Activated naive CD4-positive, alpha-beta T cell treated with anti-CD3 and anti-CD28 coated beads, Interleukin-2, amount 10 ng/mL, durations not matched to agents 7 days and 5 days (primary cell): ENCODE data around the gene IL17C.

Experiments used
- CTCF ChIA-PET: fragments of 350-600 bp; sonication (Branson Sonifier 250); formaldehyde crosslinking; loops from one replicate; lab custom pipeline; 2021; ENCODE audit warnings: antibody characterized with exemption; lab: Charles Lee
- DNase-seq: peaks from one replicate; pipeline ENCODE4 v3.0.0-alpha.2; 2020
- H3K27ac Mint-ChIP-seq: one replicate; pipeline ENCODE4 v1.8.0; 2021; ENCODE audit warnings: mild to moderate bottlenecking, moderate library complexity, mixed read lengths
- H3K27me3 Mint-ChIP-seq: one replicate; pipeline ENCODE4 v1.8.0; 2021; ENCODE audit warnings: mild to moderate bottlenecking, mixed read lengths
- H3K36me3 Mint-ChIP-seq: one replicate; pipeline ENCODE4 v1.8.0; 2021; ENCODE audit warnings: mixed read lengths
- H3K4me1 Mint-ChIP-seq: one replicate; pipeline ENCODE4 v1.8.0; 2021; ENCODE audit warnings: mixed read lengths
- H3K4me3 Mint-ChIP-seq: one replicate; pipeline ENCODE4 v1.8.0; 2021; ENCODE audit warnings: mild to moderate bottlenecking, moderate library complexity, mixed read lengths
- H3K9me3 Mint-ChIP-seq: one replicate; pipeline ENCODE4 v1.8.0; 2021; ENCODE audit warnings: mixed read lengths

Gene IL17C

GRCh38 chr16:88680554-88681083 is 42.2 kb downstream of the IL17C start:
- peak overlapping the region; percentile 95 for H3K27ac Mint-ChIP-seq

DNA sequence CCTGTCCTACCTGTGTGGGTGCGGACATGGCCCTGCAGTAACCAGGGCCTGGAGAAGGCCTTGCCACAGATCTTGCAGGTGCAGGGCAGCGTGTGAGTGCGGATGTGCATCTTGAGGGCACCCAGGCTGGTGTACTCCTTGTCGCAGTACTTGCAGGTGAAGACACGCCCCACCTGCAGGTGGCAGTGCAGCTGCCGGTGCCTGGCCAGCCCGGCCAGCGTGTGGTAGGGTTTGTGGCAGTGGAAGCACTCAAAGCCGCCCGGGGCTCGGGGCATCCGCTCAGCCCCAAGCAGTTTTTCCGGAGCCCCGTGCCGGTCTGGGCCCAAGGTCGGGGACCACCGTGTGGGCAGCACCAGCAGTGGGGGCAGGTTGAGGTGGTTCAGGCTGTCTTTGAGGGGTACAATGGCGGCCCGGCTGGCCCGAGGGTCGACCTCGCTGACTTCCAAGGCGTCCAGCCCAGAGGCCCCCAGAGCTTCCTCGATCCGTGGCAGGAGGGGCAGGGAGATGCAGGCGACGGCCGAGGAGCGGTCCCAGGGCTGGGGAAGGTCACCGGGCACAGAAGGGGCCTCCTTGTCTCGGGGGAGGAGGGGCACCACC is 42.8 kb downstream of the IL17C start:
- Mint-ChIP-seq H3K4me1 (peaks cover 46% of the 10 kb centered on the region), H3K27me3 (no peaks in the 10 kb centered on the region), H3K9me3 (no peaks in the 10 kb centered on the region), H3K36me3 (peaks cover 34% of the 10 kb centered on the region), H3K4me3 (peak overlapping the region; percentile 69), H3K27ac (peak overlapping the region; percentile 95)
- peak; percentile 72 for DNase-seq
- CTCF ChIA-PET, result interaction anchor here (1.0 to 1.3 kb wide), 5 partner anchors 10 to 100 kb away, joined by 3 to 8 read pairs (median 5); no protein-coding TSS in a partner anchor

More at GRCh38 chr16:88680554-88681083, 42.2 kb downstream of the IL17C start:
- no peaks in the 10 kb centered on the region for H3K27me3 Mint-ChIP-seq
- DNase-seq, result no peak
- no peaks in the 10 kb centered on the region for H3K9me3 Mint-ChIP-seq
- CTCF ChIA-PET, result interaction anchor here (0.7 to 1.4 kb wide), 5 partner anchors 10 to 101 kb away, joined by 3 to 5 read pairs (median 3); no protein-coding TSS in a partner anchor
- H3K4me1 Mint-ChIP-seq, result peaks cover 46% of the 10 kb centered on the region
- H3K4me3 Mint-ChIP-seq, result peak overlapping the region; percentile 69
- H3K36me3 Mint-ChIP-seq, result peaks cover 36% of the 10 kb centered on the region

DNA sequence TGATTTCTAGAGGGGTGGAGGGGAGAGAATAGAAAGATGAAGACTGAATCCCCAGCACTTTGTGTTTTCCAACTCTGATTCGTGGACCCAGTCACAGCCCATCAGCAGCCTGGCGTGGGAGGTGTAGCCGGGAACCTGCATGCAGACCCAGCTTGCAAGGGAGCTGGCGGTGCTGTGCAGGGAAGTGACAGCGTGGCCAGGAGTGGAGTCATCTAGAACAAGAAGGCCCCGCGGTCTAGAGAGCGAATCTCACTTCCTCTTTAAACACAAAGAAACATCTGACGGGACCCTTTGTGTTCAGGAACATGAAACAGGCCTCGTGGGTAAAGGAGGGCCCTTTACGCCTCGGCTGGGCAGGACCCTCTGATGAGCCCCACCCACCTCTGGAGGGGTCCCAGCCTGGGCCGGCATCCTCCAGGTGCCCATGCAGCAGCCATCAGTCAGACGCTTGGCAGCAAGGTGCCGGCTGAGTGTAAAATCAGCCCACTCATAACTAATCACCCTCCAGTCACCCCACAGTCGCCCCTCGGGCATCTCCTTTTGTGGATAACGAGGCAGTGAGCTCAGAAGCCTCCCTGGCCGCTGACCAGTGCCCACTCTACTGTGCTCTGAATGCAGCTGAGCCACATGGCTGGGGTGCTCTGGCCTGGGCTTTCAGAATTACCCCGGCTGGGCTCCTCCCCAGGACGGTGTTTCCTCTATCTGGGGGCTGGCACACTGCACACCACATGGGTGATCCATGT is 43.5 kb downstream of the IL17C start:
- Mint-ChIP-seq H3K27ac (peak overlapping the region; percentile 95), H3K9me3 (no peaks in the 10 kb centered on the region), H3K27me3 (peaks cover 3% of the 10 kb centered on the region), H3K36me3 (peaks cover 34% of the 10 kb centered on the region), H3K4me3 (peak overlapping the region; percentile 69), H3K4me1 (peaks cover 50% of the 10 kb centered on the region)
- CTCF ChIA-PET, result interaction anchor here (0.6 to 1.3 kb wide), 5 partner anchors 11 to 112 kb away, joined by 3 to 8 read pairs (median 4); partner anchors contain the start of gene ZC3H18
- DNase-seq, result peak; percentile 83

DNA sequence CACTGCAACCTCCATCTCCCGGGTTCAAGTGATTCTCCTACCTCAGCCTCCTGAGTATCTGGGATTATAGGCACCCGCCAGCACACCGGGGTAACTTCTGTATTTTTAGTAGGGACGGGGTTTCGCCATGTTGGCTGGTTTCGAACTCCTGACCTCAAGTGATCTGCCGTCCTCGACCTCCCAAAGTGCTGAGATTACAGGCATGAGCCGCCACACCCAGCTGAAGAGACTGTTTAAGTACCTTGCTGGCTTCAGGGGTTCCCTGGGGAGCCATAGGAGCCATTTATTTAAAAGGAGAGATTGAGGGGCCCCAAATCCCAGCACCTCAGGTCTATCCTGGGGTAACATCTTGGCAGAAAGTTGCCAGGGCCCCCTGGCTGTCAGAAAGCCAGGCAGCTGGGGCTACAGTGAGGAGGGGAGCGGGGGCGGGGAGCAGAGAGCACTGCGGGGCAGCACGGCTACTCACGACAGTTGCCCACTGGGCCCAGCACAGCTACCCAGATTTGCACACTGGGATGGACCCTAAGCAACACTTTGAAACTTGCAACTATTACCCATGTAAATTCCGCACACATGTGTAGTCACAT is 46.3 kb downstream of the IL17C start:
- CTCF ChIA-PET, result interaction anchor here (1.2 to 1.6 kb wide), 4 partner anchors 14 to 21 kb away, joined by 4 to 5 read pairs (median 4); no protein-coding TSS in a partner anchor
- DNase-seq, result no peak
- peaks cover 74% of the 10 kb centered on the region for H3K4me1 Mint-ChIP-seq
- peaks cover 26% of the 10 kb centered on the region for H3K36me3 Mint-ChIP-seq
- H3K9me3 Mint-ChIP-seq, result no peaks in the 10 kb centered on the region
- peak overlapping the region; percentile 82 for H3K27ac Mint-ChIP-seq
- H3K27me3 Mint-ChIP-seq, result peaks cover 13% of the 10 kb centered on the region
- peak overlapping the region; percentile 83 for H3K4me3 Mint-ChIP-seq

- H3K9me3 Mint-ChIP-seq, result no peaks in the 10 kb centered on the region
- H3K4me3 Mint-ChIP-seq, result peak overlapping the region; percentile 83
- H3K36me3 Mint-ChIP-seq, result peaks cover 24% of the 10 kb centered on the region
- CTCF ChIA-PET, result interaction anchor here (0.7 to 1.6 kb wide), 5 partner anchors 15 to 115 kb away, joined by 3 to 5 read pairs (median 4); partner anchors contain the start of gene ZC3H18
- H3K27me3 Mint-ChIP-seq, result peaks cover 13% of the 10 kb centered on the region
- H3K27ac Mint-ChIP-seq, result peak overlapping the region; percentile 77
- peak; percentile 75 for DNase-seq
- H3K4me1 Mint-ChIP-seq, result peaks cover 78% of the 10 kb centered on the region
These were observed 47.0 kb downstream of the IL17C start for GRCh38 chr16:88685156-88686061.

GRCh38 chr16:88686062-88686438 is 47.7 kb downstream of the IL17C start:
- H3K27ac Mint-ChIP-seq, result peak overlapping the region; percentile 52
- H3K4me1 Mint-ChIP-seq, result peaks cover 80% of the 10 kb centered on the region

GRCh38 chr16:88686439-88687253 is 48.3 kb downstream of the IL17C start, which contains the start of gene SNAI3:
Gene SNAI3 (minus strand): TSS chr16:88686507. CDS start chr16:88686406, 101 bp downstream.
- CTCF ChIA-PET, result interaction anchor here (0.9 kb wide), 1 partner anchor 20 kb away, joined by 4 read pairs; the partner anchor contains the start of gene CTU2
- peaks cover 16% of the 10 kb centered on the region for H3K36me3 Mint-ChIP-seq
- H3K27ac Mint-ChIP-seq, result peak within 1 kb of the TSS; percentile 52
- peaks cover 13% of the 10 kb centered on the region for H3K27me3 Mint-ChIP-seq
- peak within 1 kb of the TSS; percentile 83 for H3K4me3 Mint-ChIP-seq
- H3K9me3 Mint-ChIP-seq, result no peaks in the 10 kb centered on the region
- peaks cover 80% of the 10 kb centered on the region for H3K4me1 Mint-ChIP-seq
- peak; percentile 93 for DNase-seq

More at GRCh38 chr16:88686062-88686438, 47.7 kb downstream of the IL17C start:
- Mint-ChIP-seq H3K4me3 (peak overlapping the region; percentile 83), H3K36me3 (peaks cover 20% of the 10 kb centered on the region), H3K27me3 (peaks cover 13% of the 10 kb centered on the region), H3K9me3 (no peaks in the 10 kb centered on the region)
- CTCF ChIA-PET, result interaction anchor here (1.4 to 1.6 kb wide), 2 partner anchors 16 to 22 kb away, joined by 4 to 5 read pairs; no protein-coding TSS in a partner anchor
- DNase-seq, result no peak

DNA sequence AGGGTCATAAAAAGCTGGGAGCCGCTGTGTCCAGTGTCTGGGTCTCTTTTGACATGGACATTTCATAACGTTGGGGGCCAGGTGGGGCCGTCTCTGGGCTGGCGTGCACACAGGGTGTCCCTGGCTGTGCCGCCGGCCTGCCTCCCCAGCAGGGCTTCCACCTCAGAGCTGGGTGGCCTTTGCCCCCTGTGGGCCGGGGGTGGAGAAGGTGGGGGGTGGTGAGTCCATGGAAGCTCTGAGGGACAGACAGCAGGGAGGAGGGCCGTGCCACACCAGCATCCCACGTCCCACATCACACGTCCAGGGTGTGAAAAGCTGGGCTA is 48.8 kb downstream of the IL17C start:
- peaks cover 15% of the 10 kb centered on the region for H3K36me3 Mint-ChIP-seq
- H3K4me1 Mint-ChIP-seq, result peaks cover 80% of the 10 kb centered on the region
- H3K27me3 Mint-ChIP-seq, result peaks cover 13% of the 10 kb centered on the region
- no peak for DNase-seq
- CTCF ChIA-PET, result interaction anchor here (0.9 kb wide), 1 partner anchor 20 kb away, joined by 4 read pairs; the partner anchor contains the start of gene CTU2
- H3K9me3 Mint-ChIP-seq, result no peaks in the 10 kb centered on the region
- no peak overlapping the region for H3K27ac Mint-ChIP-seq
- peak overlapping the region; percentile 26 for H3K4me3 Mint-ChIP-seq

DNA sequence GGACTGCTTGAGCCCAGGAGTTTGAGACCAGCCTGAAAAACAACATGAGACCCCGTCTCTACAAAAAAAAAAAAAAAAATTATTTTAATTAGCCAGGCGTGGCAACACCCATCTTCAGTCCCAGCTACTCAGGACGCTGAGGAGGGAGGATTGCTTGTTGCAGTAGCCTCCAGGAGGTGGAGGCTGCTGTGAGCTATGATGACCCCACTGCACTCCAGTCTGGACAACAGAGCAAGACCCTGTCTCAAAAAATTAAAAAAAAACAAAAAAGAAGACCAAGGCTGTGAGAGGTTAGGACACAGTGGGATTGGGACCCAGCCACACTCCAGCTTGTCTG is 49.3 kb downstream of the IL17C start:
- no peak overlapping the region for H3K4me3 Mint-ChIP-seq
- H3K9me3 Mint-ChIP-seq, result no peaks in the 10 kb centered on the region
- no peak for DNase-seq
- H3K4me1 Mint-ChIP-seq, result peaks cover 81% of the 10 kb centered on the region
- CTCF ChIA-PET, result interaction anchor here (0.9 kb wide), 1 partner anchor 19 kb away, joined by 4 read pairs; the partner anchor contains the start of gene CTU2
- H3K36me3 Mint-ChIP-seq, result peaks cover 12% of the 10 kb centered on the region
- H3K27me3 Mint-ChIP-seq, result peaks cover 13% of the 10 kb centered on the region
- H3K27ac Mint-ChIP-seq, result peak overlapping the region; percentile 42

- H3K4me1 Mint-ChIP-seq, result peaks cover 84% of the 10 kb centered on the region
- peaks cover 13% of the 10 kb centered on the region for H3K27me3 Mint-ChIP-seq
- CTCF ChIA-PET, result no interaction called here
- H3K9me3 Mint-ChIP-seq, result no peaks in the 10 kb centered on the region
- H3K27ac Mint-ChIP-seq, result peak overlapping the region; percentile 42
- no peak overlapping the region for H3K4me3 Mint-ChIP-seq
- peaks cover 12% of the 10 kb centered on the region for H3K36me3 Mint-ChIP-seq
- no peak for DNase-seq
These were observed 49.8 kb downstream of the IL17C start for GRCh38 chr16:88688013-88688778.
